GM23338 (cell line): ENCODE results near the gene B4GALNT1. TPM values are rescaled to one million over a fixed set of nuclear protein-coding genes. Genes with fewer than 3 reads are reported as not detected.

Source experiments
- ATAC-seq: fragments of 200-7000 bp; cut with Tn5 transposase; 3 replicates; pipeline ENCODE4 v1.9.1; 2020
- DNase-seq: peaks from one replicate; pipeline ENCODE4 v3.0.0-alpha.2; 2015; ENCODE audit warnings: low spot score
- H2AFZ ChIP-seq: fragments of 200-600 bp; sonication (generic); 2 replicates; pipeline ENCODE4 v1.8.0; 2016; ENCODE audit warnings: antibody characterized with exemption, mild to moderate bottlenecking, moderate library complexity
- H3F3A ChIP-seq: fragments of 200-600 bp; sonication (generic); replicated peaks from 2 replicates; pipeline ENCODE4 v1.8.0; 2017; ENCODE audit warnings: antibody characterized with exemption, mixed run types, low read depth
- H3K27ac ChIP-seq: fragments of 200-600 bp; sonication (generic); 2 replicates; pipeline ENCODE4 v1.6.1; 2016; ENCODE audit warnings: low read depth
- H3K27me3 ChIP-seq: fragments of 200-600 bp; sonication (generic); 2 replicates; pipeline ENCODE4 v1.8.0; 2016; ENCODE audit warnings: mild to moderate bottlenecking, mixed run types, moderate library complexity; ENCODE audit not compliant: insufficient read depth
- H3K36me3 ChIP-seq: fragments of 200-600 bp; sonication (generic); 2 replicates; pipeline ENCODE4 v1.8.0; 2016; ENCODE audit warnings: mild to moderate bottlenecking; ENCODE audit not compliant: insufficient read depth
- H3K4me1 ChIP-seq: fragments of 200-600 bp; sonication (generic); 2 replicates; pipeline ENCODE4 v1.8.0; 2016; ENCODE audit warnings: mild to moderate bottlenecking, moderate library complexity; ENCODE audit not compliant: insufficient read depth
- H3K4me2 ChIP-seq: fragments of 200-600 bp; sonication (generic); 2 replicates; pipeline ENCODE4 v1.7.1; 2017; ENCODE audit warnings: mixed run types
- H3K4me3 ChIP-seq: fragments of 200-600 bp; sonication (generic); 2 replicates; pipeline ENCODE4 v1.6.1; 2016; ENCODE audit warnings: mixed run types
- H3K79me2 ChIP-seq: fragments of 200-600 bp; sonication (generic); replicated peaks from 2 replicates; pipeline ENCODE4 v1.8.0; 2017; ENCODE audit warnings: mild to moderate bottlenecking; ENCODE audit not compliant: insufficient read depth
- H3K9me2 ChIP-seq: fragments of 200-600 bp; sonication (generic); 2 replicates; pipeline ENCODE4 v1.8.0; 2017; ENCODE audit not compliant: insufficient read depth
- H4K20me1 ChIP-seq: fragments of 200-600 bp; sonication (generic); replicated peaks from 2 replicates; pipeline ENCODE4 v1.8.0; 2017; ENCODE audit warnings: mild to moderate bottlenecking; ENCODE audit not compliant: insufficient read depth
- H3K27ac Mint-ChIP-seq: 2 replicates; pipeline ENCODE4 v1.8.0; 2020; ENCODE audit warnings: inconsistent platforms, mild to moderate bottlenecking, moderate library complexity, mixed read lengths
- H3K27me3 Mint-ChIP-seq: 3 replicates; pipeline ENCODE4 v1.8.0; 2022; ENCODE audit warnings: low read depth, mild to moderate bottlenecking, moderate library complexity, mixed read lengths, inconsistent platforms; ENCODE audit not compliant: insufficient read depth, poor library complexity
- H3K36me3 Mint-ChIP-seq: 3 replicates; pipeline ENCODE4 v1.8.0; 2021; ENCODE audit warnings: low read depth, mild to moderate bottlenecking, inconsistent platforms, moderate library complexity, mixed read lengths
- H3K4me1 Mint-ChIP-seq: 3 replicates; pipeline ENCODE4 v1.8.0; 2020; ENCODE audit warnings: mild to moderate bottlenecking, inconsistent platforms, mixed read lengths
- H3K4me3 Mint-ChIP-seq: 3 replicates; pipeline ENCODE4 v1.8.0; 2021; ENCODE audit warnings: moderate library complexity, mild to moderate bottlenecking, inconsistent platforms, mixed read lengths
- H3K9me3 Mint-ChIP-seq: 3 replicates; pipeline ENCODE4 v1.8.0; 2020; ENCODE audit warnings: moderate library complexity, mild to moderate bottlenecking, inconsistent platforms, mixed read lengths
- CREB1 ChIP-seq: fragments of 250-450 bp; sonication (Bioruptor Pico); IDR thresholded peaks from 2 replicates; pipeline ENCODE4 v1.5.0; 2020; ENCODE audit warnings: low read depth, mild to moderate bottlenecking, moderate library complexity
- ETS1 ChIP-seq: IDR thresholded peaks from 2 replicates; pipeline ENCODE4 v1.6.1; 2016; ENCODE audit warnings: antibody characterized with exemption
- EZH2phosphoT487 ChIP-seq: fragments of 200-600 bp; sonication (generic); IDR thresholded peaks from one replicate; pipeline ENCODE4 v1.8.1; 2018; ENCODE audit warnings: antibody characterized with exemption; ENCODE audit not compliant: unreplicated experiment
- JUNB ChIP-seq: IDR thresholded peaks from one replicate; pipeline ENCODE4 v1.6.1; 2016; ENCODE audit warnings: antibody characterized with exemption; ENCODE audit not compliant: unreplicated experiment
- POLR2AphosphoS5 ChIP-seq: IDR thresholded peaks from 2 replicates; pipeline ENCODE4 v1.6.1; 2016; ENCODE audit warnings: antibody characterized with exemption, low read depth
- REST ChIP-seq: IDR thresholded peaks from one replicate; pipeline ENCODE4 v1.6.1; 2018; ENCODE audit warnings: antibody characterized with exemption; ENCODE audit not compliant: unreplicated experiment
- STAT1 ChIP-seq: IDR thresholded peaks from one replicate; pipeline ENCODE4 v1.6.1; 2016; ENCODE audit warnings: antibody characterized with exemption; ENCODE audit not compliant: unreplicated experiment
- ZNF114 ChIP-seq: fragments of 250-450 bp; sonication (Bioruptor Pico); IDR thresholded peaks from 2 replicates; pipeline ENCODE4 v1.5.0; 2020; ENCODE audit warnings: mild to moderate bottlenecking, moderate library complexity
- ZNF331 ChIP-seq: fragments of 250-450 bp; sonication (Bioruptor Pico); IDR thresholded peaks from 2 replicates; pipeline ENCODE4 v1.5.0; 2020; ENCODE audit warnings: low read depth, mild to moderate bottlenecking, moderate library complexity
- ZNF462 ChIP-seq: fragments of 250-450 bp; sonication (Bioruptor Pico); IDR thresholded peaks from 2 replicates; pipeline ENCODE4 v1.5.0; 2020; ENCODE audit warnings: mild to moderate bottlenecking, moderate library complexity
- polyA plus RNA-seq: library from polyadenylated mRNA; unstranded; fragments of >200 nt; fragmentation: Nextera tagmentation; extraction: Ambion mirVana; gene quantifications from 2 replicates; pipeline ENCODE4 v1.2.1, GENCODE V29; 2016
- total RNA-seq: library from RNA; depleted of rRNA; stranded (reverse); fragments of >200 nt; shearing (Covaris generic); gene quantifications from 2 replicates; pipeline ENCODE4 v1.2.3, GENCODE V29; 2014

B4GALNT1 gene
- total and polyA plus RNA-seq, 2 experiments from 2014 or later, result 1.3 to 2.4 TPM

- TF ChIP-seq ZNF462 (no peak), ETS1 (no peak), STAT1 (no peak), EZH2phosphoT487 (no peak), ZNF331 (CRISPR knock-in tag) (no peak), REST (no peak), JUNB (no peak), POLR2AphosphoS5 (no peak; the same call in 1 of the 2 replicates), CREB1 (CRISPR knock-in tag) (no peak), ZNF114 (CRISPR knock-in tag) (no peak)
- Mint-ChIP-seq H3K4me1 (peaks cover 49% of the 10 kb centered on the region), H3K27me3 (peaks cover 58% of the 10 kb centered on the region), H3K9me3 (no peaks in the 10 kb centered on the region), H3K4me3 (peak overlapping the region; percentile 88), H3K27ac (no peak overlapping the region), H3K36me3 (peaks cover 27% of the 10 kb centered on the region)
- H3K4me1 ChIP-seq, result peaks cover 33% of the 10 kb centered on the region
- no peaks in the 10 kb centered on the region for H3K9me2 ChIP-seq
- H3K4me2 ChIP-seq, result peak overlapping the region; percentile 97
- no peaks in the 10 kb centered on the region; the same call in 1 of the 2 replicates for H4K20me1 ChIP-seq
- H3K27me3 ChIP-seq, result peaks cover 64% of the 10 kb centered on the region
- no peak overlapping the region for H3K27ac ChIP-seq
- H3K4me3 ChIP-seq, result peak overlapping the region; percentile 86
- peaks cover 6% of the 10 kb centered on the region; the same call in 1 of the 2 replicates for H3F3A ChIP-seq
- ATAC-seq (peak; percentile 15), DNase-seq (peak; percentile 51)
- peaks cover 7% of the 10 kb centered on the region for H3K79me2 ChIP-seq
- peaks cover 4% of the 10 kb centered on the region; the same call in 1 of the 2 replicates for H3K36me3 ChIP-seq
- peak overlapping the region; percentile 97 for H2AFZ ChIP-seq
Observed at GRCh38 chr12:57610554-57611107, 22.4 kb downstream of the B4GALNT1 start.
